Effector CD4-positive, alpha-beta T cell (primary cell): Measurements from ENCODE around the gene NTSR2.

Experiments
- DNase-seq: peaks from one replicate; pipeline ENCODE4 v3.0.0-alpha.2; 2020

The NTSR2 gene

GRCh38 chr2:11657195-11657594 is 12.8 kb downstream of the NTSR2 start:
- DNase-seq: no peak

DNA sequence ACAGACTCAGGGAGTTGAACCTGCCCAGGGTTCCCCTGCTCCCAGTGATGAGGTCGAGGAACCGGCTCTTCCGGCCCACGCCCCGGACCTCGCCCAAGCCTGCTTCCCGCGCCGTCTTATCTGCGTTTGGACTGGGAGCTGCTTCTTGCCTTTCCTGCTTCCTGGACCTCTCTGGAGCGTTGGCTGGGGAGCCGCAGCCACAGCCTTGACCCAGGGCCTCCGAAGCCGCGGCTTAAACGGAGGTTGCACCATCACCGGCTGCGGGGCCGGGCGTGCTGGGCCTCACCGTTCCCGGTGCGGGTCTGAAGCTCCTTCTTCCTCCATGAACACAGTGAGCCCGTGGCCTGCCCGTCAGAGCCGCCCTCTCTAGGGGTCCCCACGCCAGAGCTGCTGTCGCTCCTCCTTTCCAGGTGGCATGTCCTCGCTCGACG is 13.3 kb downstream of the NTSR2 start:
- DNase-seq: no peak

- DNase-seq: no peak
Measured at GRCh38 chr2:11656252-11656651, 13.7 kb downstream of the NTSR2 start.

DNA sequence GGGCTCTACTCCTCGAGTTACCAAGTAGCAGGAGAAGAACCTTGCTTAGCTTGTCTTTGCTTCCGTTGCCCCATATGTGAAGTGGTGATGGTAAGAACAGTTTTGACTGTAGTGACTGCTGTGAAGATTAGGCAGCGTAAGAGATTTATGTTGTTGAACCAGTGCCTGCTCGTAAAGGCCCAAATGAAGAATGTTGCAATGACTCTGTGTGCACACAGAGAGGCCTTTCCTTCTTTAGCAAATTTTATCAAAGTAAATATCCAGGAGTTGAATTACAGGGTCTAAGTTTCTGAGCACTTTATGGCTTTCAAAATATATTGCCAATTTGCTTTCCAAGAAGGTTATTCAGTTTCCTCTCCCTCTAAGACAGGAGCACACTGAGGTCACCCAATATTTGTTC is 14.5 kb downstream of the NTSR2 start:
- DNase-seq: no peak

DNA sequence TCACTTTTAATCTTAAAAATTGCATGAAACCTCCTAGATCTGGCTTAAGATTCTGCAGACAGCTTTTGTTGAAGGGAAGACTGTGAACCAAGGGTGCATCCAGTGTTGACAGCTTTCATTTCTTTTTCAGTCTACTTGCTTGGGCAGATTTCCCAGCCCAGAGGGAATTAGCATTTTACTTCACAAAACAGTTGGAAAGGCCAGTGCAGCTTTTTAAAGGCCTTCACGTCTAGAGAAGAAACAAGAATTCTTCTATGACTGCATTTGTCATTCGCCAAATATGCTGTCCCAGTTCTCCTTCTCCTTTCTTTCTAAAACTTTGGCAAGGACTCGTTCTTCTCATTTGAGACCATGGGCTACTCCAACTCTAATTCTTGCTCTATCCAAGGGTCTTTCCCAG is 17.4 kb downstream of the NTSR2 start:
- DNase-seq: no peak

- no peak for DNase-seq
Measured at GRCh38 chr2:11651856-11652548, 18.0 kb downstream of the NTSR2 start.

- DNase-seq: no peak
Measured at GRCh38 chr2:11649093-11649492, 20.9 kb downstream of the NTSR2 start.

- DNase-seq: no peak
Measured at GRCh38 chr2:11647834-11648600, 22.0 kb downstream of the NTSR2 start.

GRCh38 chr2:11646530-11646929 is 23.5 kb downstream of the NTSR2 start:
- no peak for DNase-seq

DNA sequence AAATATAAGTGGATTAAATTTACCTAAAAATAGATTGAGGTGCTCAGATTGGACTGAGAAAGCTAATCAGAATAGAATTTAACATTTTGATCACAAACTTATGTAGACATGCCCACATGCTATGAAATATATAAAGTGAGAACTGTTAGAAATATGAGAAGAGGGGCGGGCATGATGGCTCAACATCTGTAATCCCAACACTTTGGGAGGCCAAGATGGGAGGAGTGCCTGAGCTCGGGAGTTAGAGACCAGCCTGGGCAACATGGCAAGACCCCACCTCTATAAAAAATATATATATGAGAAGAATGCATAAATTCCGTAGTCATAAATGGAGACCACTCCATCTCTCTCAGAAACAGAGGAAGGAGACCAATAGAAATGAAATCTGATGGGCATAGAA is 25.7 kb downstream of the NTSR2 start:
- DNase-seq: no peak

GRCh38 chr2:11642972-11643371 is 27.0 kb downstream of the NTSR2 start:
- no peak for DNase-seq

GRCh38 chr2:11640132-11640531 is 29.9 kb downstream of the NTSR2 start:
- DNase-seq: no peak

- no peak for DNase-seq
Measured at GRCh38 chr2:11639503-11639902, 30.5 kb downstream of the NTSR2 start.

GRCh38 chr2:11637546-11637945 is 32.4 kb downstream of the NTSR2 start:
- DNase-seq: no peak

DNA sequence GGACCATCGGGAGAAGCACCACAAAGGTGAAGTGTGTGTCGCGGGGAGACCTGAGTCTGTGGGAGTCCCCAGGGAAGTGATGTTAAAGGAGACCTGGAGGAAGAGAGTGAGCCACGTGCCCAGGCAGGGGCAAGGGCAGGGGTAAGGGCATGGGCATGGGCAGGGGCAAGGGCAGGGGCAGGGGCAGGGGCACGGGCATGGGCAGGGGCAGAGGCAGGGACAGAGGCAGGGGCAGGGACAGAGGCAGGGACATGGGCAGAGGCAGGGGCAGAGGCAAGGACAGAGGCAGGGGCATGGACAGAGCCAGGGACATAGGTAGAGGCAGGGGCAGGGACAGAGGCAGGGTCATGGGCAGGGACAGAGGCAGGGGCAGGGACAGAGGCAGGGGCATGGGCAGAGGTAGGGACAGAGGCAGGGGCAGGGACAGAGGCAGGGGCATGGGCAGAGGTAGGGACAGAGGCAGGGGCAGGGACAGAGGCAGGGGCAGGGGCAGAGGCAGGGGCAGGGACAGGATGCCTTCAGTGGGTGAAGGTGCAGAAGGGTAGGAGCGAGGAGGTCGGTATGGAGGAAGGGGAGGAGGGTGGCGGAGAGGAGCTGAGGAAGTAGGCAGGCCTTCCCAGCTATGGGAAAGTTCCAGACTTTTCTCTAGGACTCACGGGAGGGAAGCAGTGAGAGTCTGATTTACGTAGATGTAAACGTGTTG is 33.3 kb downstream of the NTSR2 start:
- DNase-seq: no peak

DNA sequence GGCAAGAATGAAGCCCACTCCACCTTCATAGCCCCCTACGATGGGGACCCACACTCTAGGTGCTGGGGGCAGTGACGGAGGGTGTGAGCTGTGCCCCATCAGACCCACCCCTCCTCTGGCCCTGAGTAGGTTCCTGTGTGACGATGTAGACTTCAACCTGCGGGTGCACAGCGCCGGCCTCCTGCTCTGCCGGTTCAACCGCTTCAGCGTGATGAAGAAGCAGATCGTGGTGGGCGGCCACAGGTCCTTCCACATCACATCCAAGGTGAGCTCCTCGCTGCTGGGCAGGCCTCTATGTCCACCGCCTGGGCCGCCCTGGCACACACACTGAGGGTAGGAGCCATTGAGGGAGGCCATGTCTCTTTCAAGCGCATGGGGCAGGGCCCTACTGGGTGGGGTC is 34.9 kb downstream of the NTSR2 start:
- no peak for DNase-seq

DNA sequence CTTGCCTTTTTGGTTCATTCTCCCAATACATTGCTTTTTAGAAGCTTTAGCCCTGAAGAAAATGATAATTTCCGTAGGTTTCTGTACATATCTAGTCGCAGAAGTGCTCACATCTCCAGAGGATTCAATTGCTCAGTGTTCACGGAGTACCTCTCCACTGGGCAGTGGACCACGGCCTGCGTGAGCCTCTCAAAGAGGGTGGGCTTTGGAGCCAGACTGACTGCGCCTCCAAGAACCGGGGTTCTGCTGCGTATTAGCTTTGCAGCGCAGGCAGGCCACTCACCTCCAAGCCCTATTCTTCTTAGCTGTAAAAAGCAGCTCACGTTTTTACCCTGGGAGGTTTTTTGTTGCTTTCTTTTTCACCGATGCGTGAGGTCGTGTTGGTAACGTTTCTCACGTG is 35.4 kb downstream of the NTSR2 start:
- no peak for DNase-seq

GRCh38 chr2:11633923-11634478 is 36.0 kb downstream of the NTSR2 start:
- no peak for DNase-seq

- no peak for DNase-seq
Measured at GRCh38 chr2:11631462-11631861, 38.5 kb downstream of the NTSR2 start.

DNA sequence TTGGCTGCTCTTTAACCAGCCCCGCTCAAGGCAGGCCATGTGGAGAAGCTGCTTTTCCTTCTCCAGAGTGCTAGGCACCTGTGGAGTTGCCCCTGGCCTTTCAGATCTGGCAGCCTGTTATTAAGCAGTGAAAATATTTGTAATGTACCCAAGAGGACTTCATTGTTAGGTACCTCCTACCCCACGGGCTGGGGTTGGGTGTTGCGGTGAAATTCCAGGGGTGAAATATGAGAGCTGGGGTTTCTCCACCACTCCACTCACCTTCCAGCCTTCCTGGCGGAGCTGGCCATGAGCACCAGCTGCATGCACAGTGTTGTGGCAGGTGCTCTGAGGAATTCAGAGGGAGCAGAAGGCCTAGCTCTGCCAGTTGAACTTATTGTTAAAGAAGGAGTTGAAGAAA is 39.1 kb downstream of the NTSR2 start:
- no peak for DNase-seq

DNA sequence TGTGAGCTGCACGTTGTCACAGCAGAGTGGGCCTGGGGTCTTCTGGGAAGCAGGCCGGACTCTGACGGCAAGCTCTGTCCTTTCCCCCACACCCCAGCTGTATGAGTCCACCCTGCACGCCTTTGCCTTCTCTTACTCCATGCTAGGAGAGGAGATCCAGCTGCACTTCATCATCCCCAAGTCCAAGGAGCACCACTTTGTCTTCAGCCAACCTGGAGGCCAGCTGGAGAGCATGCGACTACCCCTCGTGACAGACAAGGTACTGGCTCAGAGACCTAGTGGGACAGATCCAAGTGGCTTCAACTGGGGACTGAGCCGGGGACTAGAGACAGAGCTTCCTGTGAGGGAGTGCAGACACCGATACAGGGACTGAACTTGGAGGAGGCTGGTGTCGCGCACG is 40.1 kb downstream of the NTSR2 start:
- no peak for DNase-seq

DNA sequence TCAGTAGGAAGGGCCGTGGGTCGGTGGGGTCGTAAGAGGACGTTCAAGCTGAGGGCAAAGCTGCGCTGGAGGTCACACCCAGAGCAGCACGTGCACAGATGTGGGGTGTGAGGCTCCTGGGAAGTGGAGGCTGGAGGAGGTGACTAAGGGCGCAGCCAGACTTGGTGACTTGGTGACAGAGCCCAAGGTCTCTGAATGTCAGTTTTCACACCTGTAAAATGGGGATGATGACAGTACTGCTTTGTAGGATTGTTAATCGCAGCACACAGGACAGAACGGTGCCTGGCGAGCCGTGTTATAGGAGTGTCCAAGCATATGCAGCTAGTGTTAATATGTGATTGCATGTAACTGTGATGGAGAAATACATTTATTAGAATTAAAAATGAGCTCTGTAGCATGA is 40.8 kb downstream of the NTSR2 start:
- DNase-seq: no peak

DNA sequence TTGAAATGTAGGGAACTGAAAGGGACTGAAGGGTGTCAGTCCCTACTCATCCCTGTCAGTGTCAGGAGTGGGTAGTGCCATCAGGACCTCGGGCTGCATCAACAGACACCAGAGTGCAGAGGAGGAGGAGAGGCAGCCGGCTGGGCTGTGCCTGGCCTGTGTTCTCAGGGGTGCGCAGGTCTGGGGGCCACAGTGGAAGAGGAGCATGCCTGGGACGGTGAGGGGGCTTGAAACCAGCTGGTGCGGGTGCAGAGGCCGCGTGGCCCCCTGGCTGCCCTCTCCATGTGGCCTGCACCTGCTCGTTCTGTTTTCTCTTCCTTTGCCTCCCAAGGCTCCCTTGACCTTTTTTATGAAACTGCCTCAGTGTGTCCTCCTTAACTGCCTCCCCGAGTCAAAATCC is 41.3 kb downstream of the NTSR2 start:
- no peak for DNase-seq

GRCh38 chr2:11625671-11626070 is 44.3 kb downstream of the NTSR2 start:
- DNase-seq: no peak
